Transverse colon (tissue), 4 donors: ENCODE data around the gene FOXJ3. TPM values are rescaled to one million over a fixed set of nuclear protein-coding genes. Genes with fewer than 3 reads are reported as not detected.

ENCODE experiments used
- DNase-seq: peaks from one replicate; pipeline ENCODE4 v3.0.0-alpha.2; 2019
- H3K27ac ChIP-seq, 4 donors: fragments of 200-600 bp; sonication (generic); 2 replicates each; pipeline ENCODE4 v1.5.1; 2016 to 2018; ENCODE audit warnings: inconsistent platforms in 4 of 4
- H3K27me3 ChIP-seq: fragments of 200-600 bp; sonication (generic); 2 replicates; pipeline ENCODE4 v1.5.1; 2017; ENCODE audit warnings: inconsistent platforms
- H3K36me3 ChIP-seq, 4 donors: fragments of 200-600 bp; sonication (generic); 2 replicates each; pipeline ENCODE4 v1.5.1; 2017 to 2019; ENCODE audit warnings: inconsistent platforms in 4 of 4
- H3K4me1 ChIP-seq, 4 donors: fragments of 200-600 bp; sonication (generic); 2 replicates each; pipeline ENCODE4 v1.5.1; 2017 to 2020; ENCODE audit warnings: inconsistent platforms in 4 of 4
- H3K4me3 ChIP-seq, 4 donors: fragments of 200-600 bp; sonication (generic); 1 replicate in 1 of 4; 2 replicates in 3 of 4; pipeline versions ENCODE4 v1.5.1 to v1.6.1; 2017 to 2019; ENCODE audit warnings: inconsistent platforms in 4 of 4
- H3K9me3 ChIP-seq, 2 donors: fragments of 200-600 bp; sonication (generic); 2 replicates each; pipeline ENCODE4 v1.5.1; 2017 to 2019; ENCODE audit warnings: inconsistent platforms in 2 of 2
- CTCF ChIP-seq, 5 experiments: fragments of 200-600 bp in 3 of 5; fragments of 450-650 bp in 2 of 5; sonication (generic) in 3 of 5; IDR thresholded peaks; 1 replicate in 2 of 5; 2 replicates in 3 of 5; pipeline ENCODE4 v1.5.1; 2016 to 2017; ENCODE audit warnings: antibody characterized with exemption in 5 of 5, inconsistent platforms in 3 of 5, mild to moderate bottlenecking in 2 of 5, moderate library complexity in 1 of 5
- EP300 ChIP-seq: sonication (generic); formaldehyde crosslinking; IDR thresholded peaks from one replicate; pipeline ENCODE4 v1.6.1; 2017; ENCODE audit warnings: antibody characterized with exemption, low read depth
- POLR2A ChIP-seq: fragments of 450-650 bp; IDR thresholded peaks from one replicate; pipeline ENCODE4 v1.6.1; 2016; ENCODE audit warnings: antibody characterized with exemption, mild to moderate bottlenecking, moderate library complexity
- POLR2AphosphoS5 ChIP-seq, 3 donors: sonication (generic); formaldehyde crosslinking; IDR thresholded peaks; one replicate each; pipeline ENCODE4 v1.6.1; 2016; ENCODE audit warnings: antibody characterized with exemption in 3 of 3
- WGBS, 2 donors: methylation state at CpG; one replicate each; pipeline ENCODE4 v1.1.5; 2018; ENCODE audit warnings: low coverage in 1 of 2; 5-methylcytosine and 5-hydroxymethylcytosine counted together
- in situ Hi-C, 4 donors: fragments of 200-750 bp; cut with MboI; loops; one replicate each; pipeline versions ENCODE4 v1.15.0 to v1.15.1; 2017; ENCODE audit warnings: low sequenced_read_pairs in 3 of 4, low pct_ligation_motif_present in 1 of 4, low pct_unique_long_range_greater_than_20kb in 1 of 4
- intact Hi-C: fragments of 100-400 bp; cut with DNase I; formaldehyde crosslinking; loops from one replicate; pipeline ENCODE4 v1.15.1; 2023; ENCODE audit warnings: low total_unique reads
- total RNA-seq, 4 donors: library from RNA; depleted of rRNA; stranded (reverse); fragments of >200 nt; gene quantifications; one replicate each; pipeline ENCODE4 v1.1.0, GENCODE V29; 2016

FOXJ3 gene
- total RNA-seq, 4 donors from 2014 or later, result 18.5 to 62.1 (median 38.6) TPM

- 93% methylated on average over 7 of the region's 7 CpGs; no CpG with 5 or more reads in 1 of the 2 donors for WGBS, 2 donors
- DNase-seq, result no peak
- Histone ChIP-seq H3K4me1 (peaks cover 12 to 39% (median 27%) of the 10 kb centered on the region in 4 donors), H3K9me3 (no peaks in the 10 kb centered on the region), H3K36me3 (no peaks in the 10 kb centered on the region), H3K27ac (no peak overlapping the region), H3K27me3 (no peaks in the 10 kb centered on the region), H3K4me3 (no peak overlapping the region)
- TF ChIP-seq EP300 (no peak), POLR2AphosphoS5 (IDR thresholded peaks at IDR 0.05) (no peak), CTCF (IDR thresholded peaks at IDR 0.05) (no peak), POLR2A (no peak)
- intact Hi-C loops, result no loop called here
- in situ Hi-C loops, result no loop called here
Observed at GRCh38 chr1:42175314-42176054, 159.6 kb downstream of the FOXJ3 start.

GRCh38 chr1:42173961-42174735 is 160.9 kb downstream of the FOXJ3 start:
- 76 to 77% methylated on average over 4 to 8 of the region's 8 CpGs for WGBS, 2 donors
- Histone ChIP-seq H3K36me3 (no peaks in the 10 kb centered on the region), H3K9me3 (no peaks in the 10 kb centered on the region), H3K27me3 (no peaks in the 10 kb centered on the region), H3K27ac (no peak overlapping the region), H3K4me1 (peaks cover 16 to 43% (median 32%) of the 10 kb centered on the region in 4 donors), H3K4me3 (no peak overlapping the region)
- in situ Hi-C loops (no loop called here), intact Hi-C loops (no loop called here)
- TF ChIP-seq EP300, result no peak
- no peak for TF ChIP-seq CTCF (IDR thresholded peaks at IDR 0.05)
- no peak for TF ChIP-seq POLR2AphosphoS5 (IDR thresholded peaks at IDR 0.05)
- no peak for TF ChIP-seq POLR2A
- no peak for DNase-seq

GRCh38 chr1:42173155-42173933 is 161.7 kb downstream of the FOXJ3 start:
- Histone ChIP-seq H3K27me3 (no peaks in the 10 kb centered on the region), H3K9me3 (no peaks in the 10 kb centered on the region), H3K4me1 (peaks cover 16 to 47% (median 34%) of the 10 kb centered on the region in 4 donors), H3K4me3 (no peak overlapping the region), H3K27ac (peak overlapping the region; percentile 47 to 82 (median 71)), H3K36me3 (no peaks in the 10 kb centered on the region)
- no peak for TF ChIP-seq EP300
- no peak for TF ChIP-seq POLR2AphosphoS5 (IDR thresholded peaks at IDR 0.05)
- TF ChIP-seq CTCF (IDR thresholded peaks at IDR 0.05), result peak; percentile 94 to 97 (median 97)
- WGBS, 2 donors, result 41 to 100% methylated on average over 1 to 8 of the region's 9 CpGs
- peak; percentile 74 for DNase-seq
- in situ Hi-C loops (no loop called here), intact Hi-C loops (no loop called here)
